Liver (tissue), 9 donors: ENCODE measurements around the gene NEK10. TPM values are rescaled to one million over a fixed set of nuclear protein-coding genes. Genes with fewer than 3 reads are reported as not detected.

Source experiments
- DNase-seq: peaks from one replicate; pipeline ENCODE4 v3.0.0-alpha.2; 2017; ENCODE audit warnings: low spot score
- H3K27ac ChIP-seq, 2 donors: one replicate each; pipeline ENCODE4 v1.7.0; 2013; ENCODE audit warnings: inconsistent platforms in 2 of 2, low read length in 2 of 2, control low read depth in 1 of 2, low read depth in 1 of 2, mild to moderate bottlenecking in 1 of 2
- H3K27me3 ChIP-seq, 4 donors: one replicate each; pipeline versions ENCODE4 v1.6.1 to v1.7.0; 2013; ENCODE audit warnings: low read length in 3 of 4, inconsistent platforms in 1 of 4, mild to moderate bottlenecking in 1 of 4, moderate library complexity in 1 of 4; ENCODE audit not compliant: control insufficient read depth in 4 of 4, insufficient read depth in 4 of 4
- H3K36me3 ChIP-seq, 4 donors: one replicate each; pipeline versions ENCODE4 v1.6.1 to v1.7.0; 2013; ENCODE audit warnings: low read length in 3 of 4, mild to moderate bottlenecking in 3 of 4, low read depth in 1 of 4, moderate library complexity in 1 of 4; ENCODE audit not compliant: control insufficient read depth in 4 of 4, insufficient read depth in 3 of 4
- H3K4me1 ChIP-seq, 4 donors: one replicate each; pipeline versions ENCODE4 v1.6.1 to v1.7.0; 2013; ENCODE audit warnings: low read length in 3 of 4, mild to moderate bottlenecking in 3 of 4, moderate library complexity in 1 of 4; ENCODE audit not compliant: control insufficient read depth in 4 of 4, insufficient read depth in 4 of 4
- H3K4me3 ChIP-seq, 3 donors: one replicate each; pipeline versions ENCODE4 v1.6.1 to v1.7.0; 2013; ENCODE audit warnings: low read length in 3 of 3, control low read depth in 1 of 3, low read depth in 1 of 3, mild to moderate bottlenecking in 1 of 3
- H3K9ac ChIP-seq, 2 donors: one replicate each; pipeline ENCODE4 v1.7.0; 2013; ENCODE audit warnings: low read length in 2 of 2, mild to moderate bottlenecking in 2 of 2, moderate library complexity in 2 of 2, control low read depth in 1 of 2, low read depth in 1 of 2
- H3K9me3 ChIP-seq, 4 donors: one replicate each; pipeline versions ENCODE4 v1.6.1 to v1.7.0; 2013; ENCODE audit warnings: low read length in 3 of 4; ENCODE audit not compliant: control insufficient read depth in 4 of 4
- CTCF ChIP-seq: fragments of 150-350 bp; IDR thresholded peaks from 2 replicates; pipeline ENCODE4 v1.5.1; 2017; ENCODE audit warnings: improper control_type of control experiment, low read depth, low read length; ENCODE audit not compliant: missing input control
- EGR1 ChIP-seq, 2 donors: IDR thresholded peaks; 2 replicates each; pipeline ENCODE4 v1.6.1; 2016 to 2018; ENCODE audit warnings: antibody characterized with exemption in 2 of 2, low read depth in 2 of 2
- FOXA1 ChIP-seq: IDR thresholded peaks from 2 replicates; pipeline ENCODE4 v1.6.1; 2016; ENCODE audit warnings: antibody characterized with exemption
- FOXA2 ChIP-seq: IDR thresholded peaks from 2 replicates; pipeline ENCODE4 v1.6.1; 2016; ENCODE audit warnings: antibody characterized with exemption
- GABPA ChIP-seq, 2 donors: IDR thresholded peaks in 1 of 2; conservative IDR thresholded peaks in 1 of 2; 2 replicates each; pipeline ENCODE4 v1.6.1; 2016; ENCODE audit warnings: antibody characterized with exemption in 2 of 2, mild to moderate bottlenecking in 1 of 2, moderate library complexity in 1 of 2
- HNF4A ChIP-seq, 2 donors: conservative IDR thresholded peaks; 2 replicates each; pipeline ENCODE4 v1.6.1; 2016; ENCODE audit warnings: antibody characterized with exemption in 2 of 2, mild to moderate bottlenecking in 2 of 2
- HNF4G ChIP-seq: IDR thresholded peaks from 2 replicates; pipeline ENCODE4 v1.6.1; 2016; ENCODE audit warnings: antibody characterized with exemption
- JUND ChIP-seq, 2 donors: IDR thresholded peaks; 2 replicates each; pipeline ENCODE4 v1.6.1; 2016; ENCODE audit warnings: antibody characterized with exemption in 2 of 2
- MAX ChIP-seq: IDR thresholded peaks from 2 replicates; pipeline ENCODE4 v1.6.1; 2016; ENCODE audit warnings: antibody characterized with exemption
- NR2F2 ChIP-seq: IDR thresholded peaks from 2 replicates; pipeline ENCODE4 v1.6.1; 2016; ENCODE audit warnings: antibody characterized with exemption
- RAD21 ChIP-seq, 2 donors: IDR thresholded peaks; 2 replicates each; pipeline ENCODE4 v1.6.1; 2016; ENCODE audit warnings: antibody characterized with exemption in 2 of 2, mild to moderate bottlenecking in 2 of 2
- RXRA ChIP-seq, 2 donors: IDR thresholded peaks; 2 replicates each; pipeline ENCODE4 v1.6.1; 2017 to 2018; ENCODE audit warnings: antibody characterized with exemption in 2 of 2, mild to moderate bottlenecking in 1 of 2
- SP1 ChIP-seq: IDR thresholded peaks from 2 replicates; pipeline ENCODE4 v1.6.1; 2018; ENCODE audit warnings: antibody characterized with exemption, mild to moderate bottlenecking
- TAF1 ChIP-seq: conservative IDR thresholded peaks from 2 replicates; pipeline ENCODE4 v1.6.1; 2016; ENCODE audit warnings: antibody characterized with exemption, mild to moderate bottlenecking
- YY1 ChIP-seq: IDR thresholded peaks from 2 replicates; pipeline ENCODE4 v1.6.1; 2016; ENCODE audit warnings: antibody characterized with exemption, mild to moderate bottlenecking
- ZBTB33 ChIP-seq: IDR thresholded peaks from 2 replicates; pipeline ENCODE4 v1.6.1; 2016; ENCODE audit warnings: antibody characterized with exemption
- polyA plus RNA-seq, 2 donors: library from polyadenylated mRNA; stranded (reverse) in 1 of 2; unstranded in 1 of 2; fragments of 200-250 nt in 1 of 2; fragments of >200 nt in 1 of 2; fragmentation: Nextera tagmentation in 1 of 2; extraction: Ambion mirVana in 1 of 2; gene quantifications; one replicate each; pipeline versions ENCODE4 v1.2.1 to v1.2.3, GENCODE V29; 2013 to 2015
- total RNA-seq, 2 donors: library from RNA; depleted of rRNA; stranded (reverse); fragments of >200 nt; gene quantifications; one replicate each; pipeline ENCODE4 v1.2.3, GENCODE V29; 2014
- TF ChIP-seq, protein P1 (sequence below): IDR thresholded peaks from 2 replicates; pipeline ENCODE4 v1.6.1; 2016; ENCODE audit warnings: antibody characterized with exemption, mild to moderate bottlenecking
- TF ChIP-seq, protein P2 (sequence below): IDR thresholded peaks from 2 replicates; pipeline ENCODE4 v1.6.1; 2016; ENCODE audit warnings: antibody characterized with exemption
- donor health status: healthy.
- donor health status: healthy.
- donor health status: healthy.
- donor health status: healthy.
- donor health status: healthy.

Gene NEK10
- total and polyA plus RNA-seq, 4 donors, result 0.23 to 2.1 (median 0.70) TPM; not detected in 1

GRCh38 chr3:27141668-27142067 is 227.5 kb downstream of the NEK10 start:
- Histone ChIP-seq H3K9me3 (peaks cover 0 to 2% (median 0%) of the 10 kb centered on the region in 4 donors), H3K27ac (no peak overlapping the region), H3K36me3 (no peaks in the 10 kb centered on the region), H3K4me1 (peaks cover 0 to 5% (median 5%) of the 10 kb centered on the region in 4 donors), H3K4me3 (no peak overlapping the region), H3K9ac (no peak overlapping the region), H3K27me3 (no peaks in the 10 kb centered on the region)
- TF ChIP-seq YY1, result no peak
- no peak for TF ChIP-seq MAX
- TF ChIP-seq TAF1, result no peak
- no peak for TF ChIP-seq ZBTB33
- no peak for TF ChIP-seq GABPA (IDR thresholded peaks at IDR 0.05 in 1 of 2, conservative IDR thresholded peaks at IDR 0.05 in 1 of 2)
- no peak for TF ChIP-seq HNF4G
- TF ChIP-seq RXRA (IDR thresholded peaks at IDR 0.05), result no peak
- no peak for TF ChIP-seq CTCF
- TF ChIP-seq EGR1 (IDR thresholded peaks at IDR 0.05; ENCODE audit: low read depth in 2 of 2), result no peak
- no peak for TF ChIP-seq NR2F2
- TF ChIP-seq, protein P1, sequence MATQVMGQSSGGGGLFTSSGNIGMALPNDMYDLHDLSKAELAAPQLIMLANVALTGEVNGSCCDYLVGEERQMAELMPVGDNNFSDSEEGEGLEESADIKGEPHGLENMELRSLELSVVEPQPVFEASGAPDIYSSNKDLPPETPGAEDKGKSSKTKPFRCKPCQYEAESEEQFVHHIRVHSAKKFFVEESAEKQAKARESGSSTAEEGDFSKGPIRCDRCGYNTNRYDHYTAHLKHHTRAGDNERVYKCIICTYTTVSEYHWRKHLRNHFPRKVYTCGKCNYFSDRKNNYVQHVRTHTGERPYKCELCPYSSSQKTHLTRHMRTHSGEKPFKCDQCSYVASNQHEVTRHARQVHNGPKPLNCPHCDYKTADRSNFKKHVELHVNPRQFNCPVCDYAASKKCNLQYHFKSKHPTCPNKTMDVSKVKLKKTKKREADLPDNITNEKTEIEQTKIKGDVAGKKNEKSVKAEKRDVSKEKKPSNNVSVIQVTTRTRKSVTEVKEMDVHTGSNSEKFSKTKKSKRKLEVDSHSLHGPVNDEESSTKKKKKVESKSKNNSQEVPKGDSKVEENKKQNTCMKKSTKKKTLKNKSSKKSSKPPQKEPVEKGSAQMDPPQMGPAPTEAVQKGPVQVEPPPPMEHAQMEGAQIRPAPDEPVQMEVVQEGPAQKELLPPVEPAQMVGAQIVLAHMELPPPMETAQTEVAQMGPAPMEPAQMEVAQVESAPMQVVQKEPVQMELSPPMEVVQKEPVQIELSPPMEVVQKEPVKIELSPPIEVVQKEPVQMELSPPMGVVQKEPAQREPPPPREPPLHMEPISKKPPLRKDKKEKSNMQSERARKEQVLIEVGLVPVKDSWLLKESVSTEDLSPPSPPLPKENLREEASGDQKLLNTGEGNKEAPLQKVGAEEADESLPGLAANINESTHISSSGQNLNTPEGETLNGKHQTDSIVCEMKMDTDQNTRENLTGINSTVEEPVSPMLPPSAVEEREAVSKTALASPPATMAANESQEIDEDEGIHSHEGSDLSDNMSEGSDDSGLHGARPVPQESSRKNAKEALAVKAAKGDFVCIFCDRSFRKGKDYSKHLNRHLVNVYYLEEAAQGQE, result no peak
- no peak for TF ChIP-seq HNF4A (conservative IDR thresholded peaks at IDR 0.05)
- TF ChIP-seq FOXA1, result no peak
- TF ChIP-seq FOXA2, result no peak
- no peak for TF ChIP-seq SP1
- TF ChIP-seq RAD21 (IDR thresholded peaks at IDR 0.05), result no peak
- TF ChIP-seq, protein P2, sequence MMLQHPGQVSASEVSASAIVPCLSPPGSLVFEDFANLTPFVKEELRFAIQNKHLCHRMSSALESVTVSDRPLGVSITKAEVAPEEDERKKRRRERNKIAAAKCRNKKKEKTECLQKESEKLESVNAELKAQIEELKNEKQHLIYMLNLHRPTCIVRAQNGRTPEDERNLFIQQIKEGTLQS, result no peak
- TF ChIP-seq JUND (IDR thresholded peaks at IDR 0.05), result no peak
- DNase-seq, result no peak
